ENCODE data around the gene TMEM106C. TPM values are rescaled to one million over a fixed set of nuclear protein-coding genes. Genes with fewer than 3 reads are reported as not detected.

TMEM106C gene
- total and polyA plus RNA-seq, 2 of the 13 experiments (the other 11 are each of a cell fraction or from before 2014, with no cell fraction given), result 132 to 192 TPM

GRCh38 chr12:47965581-47965980, 2.2 kb downstream of the TMEM106C start:
- ChIA-PET CTCF (ENCODE audit: low intra/inter-chr PET ratio, low total read pairs) (no interaction called here), POLR2A (no interaction called here)
- in situ Hi-C loops (cut with HindIII; ENCODE audit: extremely low pct_ligation_motif_present, low pct_unique_long_range_greater_than_20kb), result no loop called here
- Histone ChIP-seq H3K4me2 (ENCODE audit: low read depth, low read length) (no peak overlapping the region), H3K27ac (ENCODE audit: extremely low read length, insufficient read depth, low read length) (no peak overlapping the region), H3K4me3 (replicated peaks in 1 of 3; ENCODE audit: insufficient read depth in 1 of 3, low read depth in 2 of 3, low read length in 3 of 3) (no peak overlapping the region), H2AFZ (ENCODE audit: low read length) (no peak overlapping the region), H3K9me3 (ENCODE audit: low read length) (no peaks in the 10 kb centered on the region), H3K4me1 (ENCODE audit: insufficient read depth, low read length) (peaks cover 18% of the 10 kb centered on the region), H3K27me3 (ENCODE audit: control insufficient read depth in 1 of 2, insufficient read depth in 2 of 2, low read length in 2 of 2) (peaks cover 4 to 20% of the 10 kb centered on the region in 2 experiments; a peak in 4 of 5 replicates), H3K79me2 (ENCODE audit: insufficient read depth, low read length) (no peaks in the 10 kb centered on the region), H3K36me3 (replicated peaks in 1 of 2; ENCODE audit: control insufficient read depth in 1 of 2, insufficient read depth in 2 of 2, low read length in 2 of 2) (peaks cover 6 to 7% of the 10 kb centered on the region in 2 experiments; a peak in 3 of 5 replicates), H3K9ac (ENCODE audit: insufficient read depth, low read depth, low read length) (no peak overlapping the region), H4K20me1 (ENCODE audit: insufficient read depth, low read length) (no peaks in the 10 kb centered on the region)
- TF ChIP-seq PRMT3 (CRISPR knock-in tag; IDR thresholded peaks at IDR 0.05; ENCODE audit: borderline replicate concordance, low read depth) (no peak), YY1 (IDR thresholded peaks at IDR 0.05; ENCODE audit: insufficient read depth, insufficient replicate concordance, low read depth, low read length) (no peak)
- intact Hi-C loops (cut with micrococcal nuclease; ENCODE audit: unreplicated experiment), result loop anchor here (10.0 kb wide), 1 partner anchor 59 kb away; no protein-coding TSS in a partner anchor
- no TSS peak for BruUV-seq (replicated peaks)
- no peak for ATAC-seq
- WGBS (ENCODE audit: low lambda C conversion rate), result 90% methylated on average over 3 of the region's 3 CpGs
- no peak for FAIRE-seq
- no peak for DNase-seq (ENCODE audit: low spot score)

- FAIRE-seq (no peak), DNase-seq (ENCODE audit: low spot score) (no peak), ATAC-seq (no peak)
- CTCF ChIA-PET (ENCODE audit: low intra/inter-chr PET ratio, low total read pairs), result no interaction called here
- H3K27ac ChIP-seq (ENCODE audit: extremely low read length, insufficient read depth, low read length), result no peak overlapping the region
- H3K79me2 ChIP-seq (ENCODE audit: insufficient read depth, low read length), result no peaks in the 10 kb centered on the region
- intact Hi-C loops (cut with micrococcal nuclease; ENCODE audit: unreplicated experiment), result loop anchor here (10.0 kb wide), 1 partner anchor 57 kb away; no protein-coding TSS in a partner anchor
- H3K9ac ChIP-seq (ENCODE audit: insufficient read depth, low read depth, low read length), result no peak overlapping the region
- no peak overlapping the region for H2AFZ ChIP-seq (ENCODE audit: low read length)
- no peak overlapping the region for H3K4me3 ChIP-seq (replicated peaks in 1 of 3; ENCODE audit: insufficient read depth in 1 of 3, low read depth in 2 of 3, low read length in 3 of 3)
- no peaks in the 10 kb centered on the region for H3K9me3 ChIP-seq (ENCODE audit: low read length)
- no peak overlapping the region for H3K4me2 ChIP-seq (ENCODE audit: low read depth, low read length)
- H3K27me3 ChIP-seq (ENCODE audit: control insufficient read depth in 1 of 2, insufficient read depth in 2 of 2, low read length in 2 of 2), result peaks cover 0 to 5% of the 10 kb centered on the region in 2 experiments; a peak in 2 of 5 replicates
- WGBS (ENCODE audit: low lambda C conversion rate), result 68% methylated on average over 4 of the region's 5 CpGs
- POLR2A ChIA-PET, result no interaction called here
- H4K20me1 ChIP-seq (ENCODE audit: insufficient read depth, low read length), result no peaks in the 10 kb centered on the region
- peaks cover 6 to 7% of the 10 kb centered on the region in 2 experiments; a peak in 3 of 5 replicates for H3K36me3 ChIP-seq (replicated peaks in 1 of 2; ENCODE audit: control insufficient read depth in 1 of 2, insufficient read depth in 2 of 2, low read length in 2 of 2)
- BruUV-seq (replicated peaks), result no TSS peak
- in situ Hi-C loops (cut with HindIII; ENCODE audit: extremely low pct_ligation_motif_present, low pct_unique_long_range_greater_than_20kb), result no loop called here
- H3K4me1 ChIP-seq (ENCODE audit: insufficient read depth, low read length), result peaks cover 25% of the 10 kb centered on the region
- TF ChIP-seq ATF3 (CRISPR knock-in tag; IDR thresholded peaks at IDR 0.05), result no peak
- TF ChIP-seq ELF1 (CRISPR knock-in tag; IDR thresholded peaks at IDR 0.05), result no peak
- TF ChIP-seq ZNF543 (CRISPR knock-in tag; IDR thresholded peaks at IDR 0.05), result no peak
- no peak for TF ChIP-seq LCORL (IDR thresholded peaks at IDR 0.05)
- no peak for TF ChIP-seq LCORL (CRISPR knock-in tag; IDR thresholded peaks at IDR 0.05)
- TF ChIP-seq ZFP1 (CRISPR knock-in tag; IDR thresholded peaks at IDR 0.05), result no peak
- TF ChIP-seq ZBTB7A (CRISPR knock-in tag; IDR thresholded peaks at IDR 0.05), result no peak
- no peak for TF ChIP-seq CREBL2 (CRISPR knock-in tag; IDR thresholded peaks at IDR 0.05; ENCODE audit: borderline replicate concordance)
- TF ChIP-seq ZNF660 (CRISPR knock-in tag; IDR thresholded peaks at IDR 0.05; ENCODE audit: borderline replicate concordance, low read depth), result no peak
- no peak for TF ChIP-seq MAZ (IDR thresholded peaks at IDR 0.05; ENCODE audit: borderline replicate concordance, low read depth, low read length)
- TF ChIP-seq MAZ (CRISPR knock-in tag; IDR thresholded peaks at IDR 0.05; ENCODE audit: low read depth), result no peak
- no peak for TF ChIP-seq MXD1 (CRISPR knock-in tag; IDR thresholded peaks at IDR 0.05)
- no peak for TF ChIP-seq DDIT3 (CRISPR knock-in tag; IDR thresholded peaks at IDR 0.05)
Observed at GRCh38 chr12:47967461-47968321, 4.3 kb downstream of the TMEM106C start.

All from HepG2 (cell line).